ENCODE measurements around the gene MTA2.

DNA sequence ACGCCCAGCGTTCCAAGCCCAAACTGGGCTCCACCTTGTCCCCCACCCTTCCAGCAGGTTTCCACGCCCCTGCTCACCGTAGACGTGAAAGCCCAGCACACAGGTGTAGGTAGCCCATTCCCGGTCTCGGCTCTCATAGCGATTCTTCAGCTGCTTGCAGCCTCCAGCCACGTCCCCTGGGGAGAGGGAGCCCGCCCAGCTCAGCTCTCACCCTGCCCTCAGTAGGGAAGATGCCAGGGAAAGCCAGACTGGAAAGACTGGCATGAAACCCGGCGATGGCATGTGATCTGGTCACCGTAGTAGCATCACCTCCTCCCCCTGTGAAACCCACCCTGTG lies 1.4 kb upstream of the MTA2 start:
- no peak for TF ChIP-seq POLR2A (IDR thresholded peaks at IDR 0.05)
- TF ChIP-seq, protein P1, sequence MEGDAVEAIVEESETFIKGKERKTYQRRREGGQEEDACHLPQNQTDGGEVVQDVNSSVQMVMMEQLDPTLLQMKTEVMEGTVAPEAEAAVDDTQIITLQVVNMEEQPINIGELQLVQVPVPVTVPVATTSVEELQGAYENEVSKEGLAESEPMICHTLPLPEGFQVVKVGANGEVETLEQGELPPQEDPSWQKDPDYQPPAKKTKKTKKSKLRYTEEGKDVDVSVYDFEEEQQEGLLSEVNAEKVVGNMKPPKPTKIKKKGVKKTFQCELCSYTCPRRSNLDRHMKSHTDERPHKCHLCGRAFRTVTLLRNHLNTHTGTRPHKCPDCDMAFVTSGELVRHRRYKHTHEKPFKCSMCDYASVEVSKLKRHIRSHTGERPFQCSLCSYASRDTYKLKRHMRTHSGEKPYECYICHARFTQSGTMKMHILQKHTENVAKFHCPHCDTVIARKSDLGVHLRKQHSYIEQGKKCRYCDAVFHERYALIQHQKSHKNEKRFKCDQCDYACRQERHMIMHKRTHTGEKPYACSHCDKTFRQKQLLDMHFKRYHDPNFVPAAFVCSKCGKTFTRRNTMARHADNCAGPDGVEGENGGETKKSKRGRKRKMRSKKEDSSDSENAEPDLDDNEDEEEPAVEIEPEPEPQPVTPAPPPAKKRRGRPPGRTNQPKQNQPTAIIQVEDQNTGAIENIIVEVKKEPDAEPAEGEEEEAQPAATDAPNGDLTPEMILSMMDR (IDR thresholded peaks at IDR 0.05): no peak
